ENCODE results near the gene PRM2.

PRM2 gene

GRCh38 chr16:11276143-11276895 lies at the start of gene PRM2:
PRM2 (minus strand) TSS chr16:11276480; CDS start chr16:11276370, 110 bp downstream.
- Histone ChIP-seq H3K4me3 (no peak within 1 kb of the TSS), H3K4me2 (no peak within 1 kb of the TSS), H3K27me3 (no peaks in the 10 kb centered on the region), H3K9ac (no peak within 1 kb of the TSS), H3K9me3 (replicated peaks in 1 of 11) (no peaks in the 10 kb centered on the region), H3K36me3 (no peaks in the 10 kb centered on the region), H4K20me1 (no peaks in the 10 kb centered on the region), H3K27ac (no peak within 1 kb of the TSS), H3K4me1 (peaks cover 6 to 9% (median 8%) of the 10 kb centered on the region in 10 experiments; a peak in 11 of 20 replicates)
- no peak for TF ChIP-seq Cebpa-rat (IDR thresholded peaks at IDR 0.05)

GRCh38 chr16:11325404-11326083 lies 49.3 kb upstream of the PRM2 start:
- Histone ChIP-seq H3K4me1 (peaks cover 55 to 83% (median 73%) of the 10 kb centered on the region in 10 experiments), H3K27ac (peak overlapping the region; percentile 10 to 99 (median 90); a peak in 20 of 22 replicates), H3K4me3 (0 out of 20 replicates have a peak overlapping the region, but pooled peaks of 1 of the 10 experiments have one; percentile 18), H3K27me3 (no peaks in the 10 kb centered on the region), H3K36me3 (no peaks in the 10 kb centered on the region), H4K20me1 (no peaks in the 10 kb centered on the region), H3K4me2 (peak overlapping the region; percentile 77 to 94 (median 90)), H3K9ac (peak overlapping the region in 9 of 11 experiments; percentile 13 to 88 (median 75); a peak in 15 of 22 replicates), H3K9me3 (replicated peaks in 1 of 11) (peaks cover 0 to 4% (median 0%) of the 10 kb centered on the region in 11 experiments; a peak in 1 of 22 replicates)
- TF ChIP-seq Cebpa-rat (IDR thresholded peaks at IDR 0.05): no peak

- Histone ChIP-seq H3K4me2 (peak overlapping the region in 6 of 11 experiments; percentile 15 to 90 (median 36); a peak in 9 of 22 replicates), H3K4me3 (no peak overlapping the region), H3K27ac (peak overlapping the region in 6 of 11 experiments; percentile 4 to 98 (median 73); a peak in 8 of 22 replicates), H3K9me3 (replicated peaks in 1 of 11) (peaks cover 0 to 4% (median 0%) of the 10 kb centered on the region in 11 experiments; a peak in 1 of 22 replicates), H3K9ac (peak overlapping the region in 2 of 11 experiments; percentile 17 to 50; a peak in 3 of 22 replicates), H4K20me1 (no peaks in the 10 kb centered on the region), H3K36me3 (no peaks in the 10 kb centered on the region), H3K4me1 (peaks cover 40 to 69% (median 61%) of the 10 kb centered on the region in 10 experiments), H3K27me3 (no peaks in the 10 kb centered on the region)
- peak in 1 of 11 experiments; percentile 37; a peak in 1 of 22 replicates for TF ChIP-seq Cebpa-rat (IDR thresholded peaks at IDR 0.05)
Measured at GRCh38 chr16:11323551-11324336, 47.5 kb upstream of the PRM2 start.

GRCh38 chr16:11322823-11323222 lies 46.5 kb upstream of the PRM2 start:
- H3K36me3 ChIP-seq: no peaks in the 10 kb centered on the region
- H3K4me1 ChIP-seq: peaks cover 32 to 61% (median 54%) of the 10 kb centered on the region in 10 experiments
- no peaks in the 10 kb centered on the region for H4K20me1 ChIP-seq
- no peak for TF ChIP-seq Cebpa-rat (IDR thresholded peaks at IDR 0.05)
- H3K9me3 ChIP-seq (replicated peaks in 1 of 11): peaks cover 0 to 4% (median 0%) of the 10 kb centered on the region in 11 experiments; a peak in 1 of 22 replicates
- H3K27me3 ChIP-seq: no peaks in the 10 kb centered on the region
- H3K4me3 ChIP-seq: no peak overlapping the region
- H3K27ac ChIP-seq: peak overlapping the region in 6 of 11 experiments; percentile 4 to 98 (median 46); a peak in 7 of 22 replicates
- H3K4me2 ChIP-seq: peak overlapping the region in 7 of 11 experiments; percentile 9 to 38 (median 33); a peak in 7 of 22 replicates
- H3K9ac ChIP-seq: peak overlapping the region in 2 of 11 experiments; percentile 17 to 50; a peak in 2 of 22 replicates

- Histone ChIP-seq H3K36me3 (no peaks in the 10 kb centered on the region), H3K4me3 (no peak overlapping the region), H3K27me3 (0 out of 22 replicates have a peak, but pooled peaks cover 0 to under 1% (median 0%) of the 10 kb centered on the region in 11 experiments), H3K9me3 (replicated peaks in 1 of 11) (no peaks in the 10 kb centered on the region), H3K4me1 (peaks cover 20 to 51% (median 44%) of the 10 kb centered on the region in 10 experiments), H4K20me1 (no peaks in the 10 kb centered on the region), H3K27ac (no peak overlapping the region), H3K9ac (no peak overlapping the region), H3K4me2 (no peak overlapping the region)
- no peak for TF ChIP-seq Cebpa-rat (IDR thresholded peaks at IDR 0.05)
Measured at GRCh38 chr16:11321662-11322061, 45.4 kb upstream of the PRM2 start.

- Histone ChIP-seq H3K27me3 (0 out of 22 replicates have a peak, but pooled peaks cover 0 to 11% (median 0%) of the 10 kb centered on the region in 11 experiments), H3K9me3 (replicated peaks in 1 of 11) (no peaks in the 10 kb centered on the region), H3K4me2 (no peak overlapping the region), H4K20me1 (no peaks in the 10 kb centered on the region), H3K36me3 (no peaks in the 10 kb centered on the region), H3K4me1 (peaks cover 10 to 51% (median 44%) of the 10 kb centered on the region in 10 experiments), H3K27ac (0 out of 22 replicates have a peak overlapping the region, but pooled peaks of 1 of the 11 experiments have one; percentile 6), H3K4me3 (no peak overlapping the region), H3K9ac (no peak overlapping the region)
- no peak for TF ChIP-seq Cebpa-rat (IDR thresholded peaks at IDR 0.05)
Measured at GRCh38 chr16:11320170-11320569, 43.9 kb upstream of the PRM2 start.

GRCh38 chr16:11319529-11320146 lies 43.4 kb upstream of the PRM2 start:
- TF ChIP-seq Cebpa-rat (IDR thresholded peaks at IDR 0.05): no peak
- Histone ChIP-seq H3K4me2 (no peak overlapping the region), H4K20me1 (no peaks in the 10 kb centered on the region), H3K4me1 (peaks cover 4 to 51% (median 44%) of the 10 kb centered on the region in 10 experiments), H3K36me3 (no peaks in the 10 kb centered on the region), H3K27me3 (0 out of 22 replicates have a peak, but pooled peaks cover 0 to 12% (median 0%) of the 10 kb centered on the region in 11 experiments), H3K9me3 (replicated peaks in 1 of 11) (no peaks in the 10 kb centered on the region), H3K9ac (no peak overlapping the region), H3K27ac (peak overlapping the region in 3 of 11 experiments; percentile 6 to 23 (median 16); a peak in 1 of 22 replicates), H3K4me3 (no peak overlapping the region)

- H3K36me3 ChIP-seq: no peaks in the 10 kb centered on the region
- H3K4me1 ChIP-seq: peaks cover 4 to 52% (median 47%) of the 10 kb centered on the region in 10 experiments; a peak in 18 of 20 replicates
- H3K27ac ChIP-seq: peak overlapping the region in 3 of 11 experiments; percentile 2 to 37 (median 23); a peak in 3 of 22 replicates
- no peak overlapping the region for H3K4me3 ChIP-seq
- no peak overlapping the region for H3K9ac ChIP-seq
- 0 out of 22 replicates have a peak, but pooled peaks cover 0 to 12% (median 0%) of the 10 kb centered on the region in 11 experiments for H3K27me3 ChIP-seq
- H3K4me2 ChIP-seq: no peak overlapping the region
- H3K9me3 ChIP-seq (replicated peaks in 1 of 11): no peaks in the 10 kb centered on the region
- TF ChIP-seq Cebpa-rat (IDR thresholded peaks at IDR 0.05): no peak
- no peaks in the 10 kb centered on the region for H4K20me1 ChIP-seq
Measured at GRCh38 chr16:11318817-11319216, 42.5 kb upstream of the PRM2 start.
